Thyroid gland (tissue), 4 donors: Measurements from ENCODE around the gene HS6ST1. TPM values are rescaled to one million over a fixed set of nuclear protein-coding genes. Genes with fewer than 3 reads are reported as not detected.

Source experiments
- DNase-seq, 2 donors: peaks; one replicate each; pipeline ENCODE4 v3.0.0-alpha.2; 2019
- H3K27ac ChIP-seq, 3 donors: fragments of 200-600 bp; sonication (generic); 1 replicate in 2 of 3; 2 replicates in 1 of 3; pipeline ENCODE4 v1.5.1; 2016 to 2019; ENCODE audit warnings: mild to moderate bottlenecking in 1 of 3, moderate library complexity in 1 of 3
- H3K27me3 ChIP-seq: fragments of 200-600 bp; sonication (generic); one replicate; pipeline ENCODE4 v1.5.1; 2019
- H3K36me3 ChIP-seq, 2 donors: fragments of 200-600 bp; sonication (generic); one replicate each; pipeline ENCODE4 v1.5.1; 2016 to 2019
- H3K4me1 ChIP-seq, 2 donors: fragments of 200-600 bp; sonication (generic); one replicate each; pipeline ENCODE4 v1.5.1; 2017 to 2019
- H3K4me3 ChIP-seq, 3 donors: fragments of 200-600 bp; sonication (generic); replicated peaks in 1 of 3; 1 replicate in 2 of 3; 2 replicates in 1 of 3; pipeline ENCODE4 v1.5.1; 2016; ENCODE audit warnings: mild to moderate bottlenecking in 1 of 3
- H3K9me3 ChIP-seq: fragments of 200-600 bp; sonication (generic); one replicate; pipeline ENCODE4 v1.5.1; 2017
- CTCF ChIP-seq, 6 experiments: fragments of 200-600 bp in 3 of 6; fragments of 450-650 bp in 3 of 6; sonication (generic) in 3 of 6; IDR thresholded peaks; one replicate each; pipeline ENCODE4 v1.5.1; 2016 to 2019; ENCODE audit warnings: antibody characterized with exemption in 6 of 6, mild to moderate bottlenecking in 2 of 6, inconsistent platforms in 1 of 6, moderate library complexity in 1 of 6
- POLR2A ChIP-seq, 2 donors: fragments of 450-650 bp; IDR thresholded peaks; one replicate each; pipeline ENCODE4 v1.6.1; 2017; ENCODE audit warnings: antibody characterized with exemption in 2 of 2, mild to moderate bottlenecking in 2 of 2, moderate library complexity in 1 of 2
- WGBS, 2 donors: methylation state at CpG; one replicate each; pipeline ENCODE4 v1.1.5; 2017; 5-methylcytosine and 5-hydroxymethylcytosine counted together
- intact Hi-C: fragments of 100-400 bp; cut with DNase I; formaldehyde crosslinking; loops from one replicate; pipeline ENCODE4 v1.15.1; 2023
- total RNA-seq, 4 donors: library from RNA; depleted of rRNA; stranded (reverse); fragments of >200 nt; gene quantifications; one replicate each; pipeline ENCODE4 v1.2.3, GENCODE V29; 2016

The HS6ST1 gene
- total RNA-seq, 4 donors from 2014 or later, result 27.1 to 35.6 (median 32.5) TPM

DNA sequence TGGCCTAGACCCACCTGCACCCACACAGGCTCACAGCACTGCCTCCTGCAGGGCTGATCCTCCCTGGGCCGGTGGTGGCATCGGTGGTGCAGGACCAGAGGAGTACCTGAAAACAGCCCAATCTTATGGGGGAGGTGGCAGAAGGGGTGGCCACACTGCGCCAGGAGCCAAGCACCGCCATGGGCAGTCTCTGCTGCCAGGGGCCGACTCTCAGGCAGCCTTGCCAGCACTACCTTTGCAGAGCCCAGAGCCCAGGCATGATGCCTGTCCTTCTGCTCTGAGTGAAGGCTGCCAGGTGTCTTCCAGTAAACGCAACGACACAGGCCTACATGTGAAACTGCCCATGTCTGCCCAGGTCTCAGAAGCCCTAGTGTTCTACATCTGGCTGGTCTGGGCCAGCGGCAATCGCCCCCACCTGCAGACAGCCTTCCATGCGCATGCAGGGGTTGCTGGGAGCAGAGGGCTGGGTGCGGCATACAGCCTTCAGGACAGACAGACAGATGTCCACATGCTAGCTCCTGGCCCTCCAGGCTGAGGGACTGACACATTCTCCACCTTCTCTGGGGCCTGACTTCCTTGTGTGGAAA, 6.8 kb downstream of the HS6ST1 start:
- no peak for TF ChIP-seq POLR2A (IDR thresholded peaks at IDR 0.05)
- no peak for TF ChIP-seq CTCF (IDR thresholded peaks at IDR 0.05)
- Histone ChIP-seq H3K9me3 (no peaks in the 10 kb centered on the region), H3K27ac (no peak overlapping the region), H3K4me1 (peaks cover 23 to 83% of the 10 kb centered on the region in 2 donors), H3K36me3 (no peaks in the 10 kb centered on the region), H3K4me3 (no peak overlapping the region), H3K27me3 (no peaks in the 10 kb centered on the region)
- WGBS, 2 donors, result 92% methylated on average over 9 to 10 of the region's 11 CpGs
- intact Hi-C loops, result loop anchor here (10.0 kb wide), 1 partner anchor 423 kb away; no protein-coding TSS in a partner anchor
- no peak for DNase-seq

DNA sequence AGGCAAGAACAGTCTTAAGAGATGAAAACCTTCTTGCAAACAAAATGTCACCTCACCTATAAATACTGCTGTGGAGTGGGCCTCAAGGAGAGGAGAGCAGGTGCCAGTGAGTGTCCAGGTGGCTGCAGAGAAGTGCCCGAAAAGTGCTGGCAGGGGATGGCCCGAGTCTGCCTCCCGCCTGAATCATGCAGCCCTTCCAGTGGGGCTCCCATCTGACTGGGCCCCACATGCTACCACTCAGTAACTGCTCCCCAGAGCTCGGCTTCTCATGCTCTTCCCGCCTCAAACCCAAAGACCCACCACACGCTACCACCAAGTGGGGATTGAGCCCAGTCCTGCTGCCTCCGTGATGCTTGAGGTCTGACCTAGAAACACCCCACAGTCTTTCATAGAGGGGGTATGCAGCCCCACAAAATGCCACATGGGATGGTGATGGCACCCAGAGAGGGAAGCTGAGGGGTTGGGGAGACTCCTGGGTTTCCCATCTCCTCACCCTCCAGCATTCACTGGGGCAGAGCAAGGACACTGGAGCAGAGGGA, 7.4 kb downstream of the HS6ST1 start:
- intact Hi-C loops, result loop anchor here (10.0 kb wide), 1 partner anchor 424 kb away; no protein-coding TSS in a partner anchor

DNA sequence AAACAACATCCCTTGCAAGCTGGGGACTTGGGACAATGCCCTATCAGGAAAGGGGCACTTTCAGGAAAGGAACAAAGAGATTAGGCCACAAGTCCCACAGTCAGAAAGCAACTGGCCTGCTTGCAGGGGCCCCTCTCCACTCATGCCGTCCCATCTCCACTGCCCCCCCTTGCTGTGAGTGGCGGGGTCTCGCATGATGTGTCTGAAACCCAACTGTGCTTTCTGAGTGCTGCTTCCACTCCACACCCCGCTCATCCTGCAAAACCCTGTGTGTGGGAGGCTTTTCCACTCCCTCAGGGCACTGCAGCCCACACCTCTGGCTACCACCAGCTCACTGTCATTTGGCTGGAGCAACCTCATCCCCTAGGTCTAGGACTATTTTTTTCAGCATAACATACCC, 7.9 kb downstream of the HS6ST1 start:
- WGBS, 2 donors, result 60 to 78% methylated on average over 4 of the region's 4 CpGs
- H3K36me3 ChIP-seq, result no peaks in the 10 kb centered on the region
- H3K4me1 ChIP-seq, result peaks cover 23 to 83% of the 10 kb centered on the region in 2 donors
- no peaks in the 10 kb centered on the region for H3K9me3 ChIP-seq
- no peak for DNase-seq
- H3K4me3 ChIP-seq, result no peak overlapping the region
- H3K27ac ChIP-seq, result no peak overlapping the region
- no peaks in the 10 kb centered on the region for H3K27me3 ChIP-seq
- no peak for TF ChIP-seq POLR2A (IDR thresholded peaks at IDR 0.05)
- TF ChIP-seq CTCF (IDR thresholded peaks at IDR 0.05), result no peak
- intact Hi-C loops, result loop anchor here (10.0 kb wide), 1 partner anchor 424 kb away; no protein-coding TSS in a partner anchor

More for the DNA sequence above, 7.4 kb downstream of the HS6ST1 start:
- H3K4me1 ChIP-seq, result peaks cover 23 to 83% of the 10 kb centered on the region in 2 donors
- 90 to 94% methylated on average over 7 of the region's 7 CpGs for WGBS, 2 donors
- H3K27ac ChIP-seq, result no peak overlapping the region
- no peak overlapping the region for H3K4me3 ChIP-seq
- no peaks in the 10 kb centered on the region for H3K27me3 ChIP-seq
- no peaks in the 10 kb centered on the region for H3K9me3 ChIP-seq
- TF ChIP-seq POLR2A (IDR thresholded peaks at IDR 0.05) (no peak), CTCF (IDR thresholded peaks at IDR 0.05) (no peak)
- DNase-seq, result peak in 1 of 2 donors; percentile 1
- H3K36me3 ChIP-seq, result no peaks in the 10 kb centered on the region

GRCh38 chr2:128310094-128310716, 8.5 kb downstream of the HS6ST1 start:
- WGBS, 2 donors, result 96 to 97% methylated on average over 11 to 12 of the region's 12 CpGs
- Histone ChIP-seq H3K27me3 (no peaks in the 10 kb centered on the region), H3K9me3 (no peaks in the 10 kb centered on the region), H3K4me3 (no peak overlapping the region), H3K4me1 (peaks cover 26 to 83% of the 10 kb centered on the region in 2 donors), H3K36me3 (no peaks in the 10 kb centered on the region), H3K27ac (peak overlapping the region in 1 of 3 donors; percentile 43)
- intact Hi-C loops, result loop anchor here (10.0 kb wide), 1 partner anchor 425 kb away; no protein-coding TSS in a partner anchor
- TF ChIP-seq POLR2A (IDR thresholded peaks at IDR 0.05), result no peak
- no peak for TF ChIP-seq CTCF (IDR thresholded peaks at IDR 0.05)
- DNase-seq, result no peak
